CD1c-positive myeloid dendritic cell (primary cell): ENCODE data around the gene LPAR5.

Experiments
- DNase-seq: peaks from one replicate; pipeline ENCODE4 v3.0.0-alpha.2; 2016; ENCODE audit errors: extremely low spot score

Gene LPAR5

DNA sequence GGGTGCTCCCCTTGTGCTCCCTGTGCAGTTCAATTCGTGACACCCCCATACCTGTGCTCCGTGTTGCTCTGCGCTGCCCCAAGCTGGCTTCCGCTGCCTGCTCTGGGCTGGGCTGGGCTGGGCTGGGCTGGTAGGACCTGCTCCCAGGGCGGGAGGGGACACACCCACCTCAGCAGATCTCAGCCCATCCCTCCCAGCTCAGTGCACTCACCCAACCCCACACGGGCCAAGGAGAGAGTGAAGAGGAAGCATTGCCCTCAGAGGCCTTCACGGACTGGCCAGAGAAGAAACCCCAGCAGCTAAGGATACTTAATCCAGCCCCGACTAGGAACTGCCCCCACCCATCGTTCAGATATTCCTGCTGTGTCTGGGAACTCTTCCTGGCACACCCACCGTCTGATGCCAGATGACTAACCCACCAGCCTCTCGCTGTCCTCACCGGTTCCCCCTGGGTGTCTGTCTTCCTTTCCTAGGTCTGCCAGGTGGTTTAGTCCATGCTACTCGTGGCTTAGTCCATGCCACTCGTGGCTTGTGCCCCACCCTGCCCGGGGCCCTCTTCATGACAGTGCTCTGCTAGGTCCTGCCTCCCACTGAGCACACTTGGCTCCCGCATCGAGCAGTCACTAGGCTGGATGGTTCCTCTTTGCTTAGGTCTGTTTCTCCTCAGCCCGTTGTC lies at the start of gene LPAR5:
TSS of gene LPAR5 (minus strand) at position 104 of the 676 bp plus-strand sequence. CDS start 14,711 bp downstream, outside the sequence.
- peak; percentile 71 for DNase-seq

DNA sequence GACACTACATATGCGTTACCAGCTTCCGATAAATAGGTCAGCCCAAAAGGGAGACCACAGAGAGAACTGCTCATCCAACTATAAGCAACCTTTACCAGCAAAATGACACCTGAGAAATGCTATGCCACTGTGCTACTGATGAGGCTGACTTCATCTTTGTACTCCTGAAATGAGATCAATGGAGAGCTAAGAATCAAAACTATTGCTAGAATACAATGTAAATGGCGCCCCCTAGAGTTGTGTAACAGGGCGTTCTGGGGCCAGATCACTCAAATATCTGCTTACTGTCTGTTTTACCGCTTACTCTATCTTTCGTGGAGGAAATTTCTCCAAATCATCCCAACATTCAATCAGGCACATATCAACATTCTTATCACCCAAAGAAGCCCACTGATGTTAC lies 48.9 kb upstream of the LPAR5 start:
- peak; percentile 76 for DNase-seq

DNA sequence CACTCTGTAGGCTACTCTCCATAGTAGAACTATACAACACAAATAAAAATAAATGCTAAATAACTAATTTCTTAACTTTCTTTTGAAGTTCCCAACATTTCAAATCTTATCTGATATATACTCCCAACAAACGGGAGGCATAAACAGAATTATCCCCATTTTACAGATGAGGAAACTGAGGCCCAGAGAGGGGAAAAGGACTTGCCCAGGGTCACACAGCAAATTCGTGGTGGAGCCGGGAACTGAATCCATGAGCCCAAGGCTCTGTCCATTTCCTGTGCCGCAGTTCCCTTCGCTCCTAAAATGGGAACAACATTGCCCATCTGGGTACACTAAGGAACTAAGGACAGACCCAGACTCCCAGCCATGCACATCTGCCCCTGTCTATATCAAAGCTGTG lies 41.2 kb upstream of the LPAR5 start:
- DNase-seq, result no peak

DNA sequence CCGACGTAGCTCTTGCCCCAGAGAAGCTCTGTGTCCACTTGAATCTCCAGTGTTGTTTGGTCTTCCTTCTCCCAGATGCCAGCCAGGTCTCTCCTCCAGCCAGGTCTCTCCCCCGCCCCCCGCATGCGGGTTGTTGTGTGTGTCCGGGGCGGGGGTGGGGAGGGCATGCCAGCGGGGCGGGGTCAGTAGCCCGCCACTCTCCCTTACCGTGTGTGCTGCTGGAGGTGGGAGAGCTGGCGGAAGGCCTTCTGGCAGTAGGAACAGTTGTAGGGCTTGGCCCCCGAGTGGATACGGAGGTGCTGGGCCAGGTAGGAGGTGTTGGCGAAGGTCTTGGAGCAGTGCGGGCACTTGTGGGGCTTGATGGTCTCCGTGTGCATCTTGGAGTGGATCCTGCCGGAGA lies 36.4 kb upstream of the LPAR5 start:
- DNase-seq, result no peak

DNA sequence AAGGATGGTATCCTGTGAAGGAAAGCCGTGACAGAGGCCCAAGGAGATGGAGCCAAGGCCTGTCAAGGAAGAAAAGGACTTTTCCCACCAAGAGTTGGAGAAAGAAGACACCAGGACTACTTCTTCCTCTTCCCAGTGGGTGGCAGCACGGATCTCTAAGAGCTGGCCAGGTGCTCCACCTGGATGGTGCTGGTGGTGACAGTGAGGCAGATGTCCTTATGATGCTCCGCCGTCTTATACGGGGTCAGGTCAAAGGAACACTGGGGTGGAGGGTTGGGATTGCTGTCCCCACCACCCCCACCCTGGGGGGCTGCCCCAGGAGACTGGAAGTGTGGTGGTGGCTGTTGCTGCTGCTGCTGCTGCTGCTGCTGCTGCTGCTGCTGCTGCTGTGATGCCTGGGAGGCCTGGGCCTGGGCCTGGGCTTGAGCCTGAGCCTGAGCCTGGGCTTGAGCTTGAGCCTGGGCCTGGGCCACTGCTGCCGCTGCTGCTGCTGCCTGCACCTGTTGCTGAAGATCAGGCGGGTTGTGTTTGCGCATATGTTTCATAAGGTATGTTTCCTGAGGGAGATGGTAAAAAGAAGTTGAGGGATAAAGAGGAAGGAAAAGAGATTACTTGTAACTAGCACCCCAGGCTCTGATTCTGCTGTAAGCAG lies 31.9 kb upstream of the LPAR5 start:
- DNase-seq, result no peak

DNA sequence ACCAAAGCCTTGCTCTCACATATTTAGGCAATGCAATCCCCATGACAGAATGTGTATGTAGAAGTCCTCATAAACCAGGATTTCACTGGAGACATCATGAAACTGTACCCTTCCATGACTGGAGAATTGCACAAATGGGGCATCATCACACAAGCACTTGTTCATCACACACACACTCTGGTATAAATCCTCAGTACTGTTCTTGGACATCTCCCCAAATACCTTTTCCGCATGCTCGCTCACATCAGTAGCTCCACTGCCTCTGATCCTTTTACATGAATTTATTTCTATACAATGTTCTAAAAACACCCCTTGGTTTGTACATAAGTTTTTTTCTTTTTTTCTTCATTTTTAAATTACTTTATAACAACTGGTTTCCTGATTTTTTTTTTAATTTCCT lies 30.5 kb upstream of the LPAR5 start:
- DNase-seq, result no peak

DNA sequence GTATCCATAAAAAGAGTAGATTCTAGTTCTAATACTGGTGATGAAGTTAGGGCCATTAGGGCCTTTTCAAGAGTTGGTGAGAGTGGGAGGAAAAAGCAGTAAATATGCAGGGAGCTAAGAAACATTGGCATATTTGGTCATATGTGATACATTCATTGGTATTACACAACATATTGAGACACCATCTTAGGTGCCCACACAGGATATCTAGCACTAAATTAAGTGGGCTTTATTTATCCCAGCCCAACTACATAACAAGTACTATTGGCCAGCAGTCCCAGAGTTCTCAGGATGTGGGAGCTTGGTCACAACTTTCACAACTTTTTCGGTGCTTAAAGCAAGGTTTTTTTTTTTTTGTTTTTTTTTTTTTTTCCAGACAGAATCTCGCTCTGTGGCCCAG lies 29.1 kb upstream of the LPAR5 start:
- peak; percentile 22 for DNase-seq

- peak; percentile 100 for DNase-seq
These were observed 27.4 kb upstream of the LPAR5 start, which contains the start of gene ING4 for GRCh38 chr12:6662906-6663742. TSS of gene ING4 (minus strand) at chr12:6663119. CDS start at chr12:6663101, 18 bp downstream.

DNA sequence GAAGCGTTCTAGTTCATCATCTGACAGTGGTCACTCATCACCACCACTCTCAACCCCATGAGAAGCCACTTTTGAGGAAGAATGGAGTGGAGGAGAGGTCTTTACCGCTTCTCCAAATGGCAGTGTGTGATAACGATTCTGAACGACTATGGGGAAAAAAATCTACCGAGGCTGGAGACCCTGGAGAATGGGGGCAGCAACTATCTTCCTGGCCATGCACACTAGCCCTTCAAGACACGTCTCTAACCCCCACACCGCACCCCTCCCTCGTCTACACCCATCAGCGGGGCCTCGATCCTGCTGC lies 26.8 kb upstream of the LPAR5 start:
- DNase-seq, result no peak

GRCh38 chr12:6653987-6654386 lies 18.2 kb upstream of the LPAR5 start:
- no peak for DNase-seq

DNA sequence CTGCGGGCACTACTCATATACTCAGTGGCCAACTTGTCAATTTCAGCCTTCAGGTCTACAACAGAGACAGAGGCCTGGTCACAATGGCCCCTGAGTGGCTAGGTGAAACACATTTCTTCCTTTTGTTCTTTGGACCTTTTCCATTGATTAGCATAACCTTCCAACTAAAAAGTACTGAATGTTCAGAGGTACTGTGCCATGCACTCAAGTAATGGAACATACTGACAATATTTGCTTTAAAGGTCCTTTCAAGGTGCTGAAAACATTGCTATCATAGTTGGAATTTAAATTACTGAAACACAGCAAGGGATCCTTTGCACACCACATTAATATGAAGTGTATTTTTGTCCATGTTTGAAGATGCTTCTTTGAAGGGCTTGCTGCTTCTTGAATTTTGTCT lies 17.6 kb upstream of the LPAR5 start:
- DNase-seq, result no peak

DNA sequence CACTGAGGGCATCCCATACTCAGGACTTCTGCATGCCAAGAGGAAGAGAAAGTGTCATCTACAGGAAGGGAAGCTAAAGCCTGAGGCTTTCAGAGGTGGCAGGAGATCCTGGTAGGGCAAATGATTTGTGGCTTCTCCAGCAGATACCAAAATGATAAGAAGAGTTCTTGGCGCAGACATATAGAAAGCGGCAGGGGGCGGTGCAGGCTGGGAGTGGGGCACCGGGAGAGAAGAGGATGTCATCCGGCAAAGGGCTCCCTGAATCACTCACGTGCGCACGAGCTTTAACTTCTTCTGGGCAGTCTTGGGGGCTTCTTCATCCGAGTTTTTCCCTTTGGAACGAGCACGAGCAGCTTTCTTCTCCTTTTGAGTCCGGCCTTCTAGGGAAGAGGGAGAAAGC lies 16.6 kb upstream of the LPAR5 start:
- no peak for DNase-seq

GRCh38 chr12:6650832-6651231 lies 15.1 kb upstream of the LPAR5 start:
- no peak for DNase-seq

- DNase-seq, result peak; percentile 81
These were observed 11.4 kb upstream of the LPAR5 start, which contains the start of gene ACRBP for GRCh38 chr12:6647083-6647604. TSS of gene ACRBP (minus strand) at chr12:6647432. CDS start at chr12:6647366, 66 bp downstream.

DNA sequence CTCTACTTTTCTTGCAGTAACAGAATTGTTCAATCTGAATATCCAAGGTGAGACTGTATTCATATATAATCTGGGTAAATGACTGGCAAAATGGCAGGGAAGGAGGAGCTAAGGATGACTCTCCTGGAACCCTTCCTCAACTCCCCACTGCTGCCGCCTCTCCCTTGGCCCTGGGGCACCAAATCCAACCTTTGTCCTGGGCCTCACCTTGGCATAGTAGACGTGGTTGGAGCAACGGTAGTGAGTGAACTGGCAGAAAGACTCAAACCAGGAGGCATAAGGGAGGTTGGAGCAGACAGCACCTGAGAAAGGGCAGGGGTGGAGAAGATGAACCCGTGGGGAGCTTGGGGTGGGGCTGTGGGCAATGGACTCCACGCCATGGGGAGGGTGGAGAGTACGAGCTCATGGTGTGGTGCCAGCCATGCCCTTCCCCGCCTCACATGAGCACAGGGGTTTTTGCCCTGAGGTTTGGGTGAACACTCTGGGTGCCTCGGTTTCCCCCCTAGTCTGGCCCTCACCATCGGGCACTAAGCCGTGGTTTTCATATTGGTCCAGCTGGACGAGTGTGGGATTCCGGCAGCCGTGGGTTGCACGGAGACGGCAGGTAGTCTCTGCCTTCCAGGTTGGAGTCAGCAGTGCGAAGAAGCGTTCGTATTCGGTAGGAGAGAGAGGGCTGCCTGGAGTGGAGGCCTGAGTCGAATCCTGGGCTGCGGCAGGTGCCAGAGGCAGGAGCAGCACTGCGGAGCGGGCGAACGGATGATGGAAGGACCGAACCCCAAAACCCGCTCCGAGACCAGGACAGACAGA lies 10.7 kb upstream of the LPAR5 start:
- DNase-seq, result no peak

DNA sequence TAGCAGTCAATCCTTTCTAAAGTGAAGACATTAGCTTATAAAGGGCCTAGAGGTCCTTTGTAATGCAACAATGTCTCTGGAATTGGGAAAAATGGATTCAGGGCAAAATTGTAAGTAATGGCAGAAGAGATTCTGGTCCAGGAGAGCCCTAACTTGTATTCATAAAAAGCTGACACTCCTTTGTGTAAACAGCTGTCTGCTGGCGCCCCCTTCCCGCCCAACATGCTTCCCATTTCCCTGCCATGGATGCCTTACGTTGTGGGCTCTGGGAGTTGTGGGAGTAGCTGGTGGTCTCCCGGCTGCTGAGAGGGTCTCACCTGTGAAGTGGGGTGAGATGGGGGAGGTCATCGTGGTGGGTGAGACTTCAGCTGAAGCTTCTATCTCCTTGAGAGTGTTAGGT lies 9.1 kb upstream of the LPAR5 start:
- DNase-seq, result no peak

DNA sequence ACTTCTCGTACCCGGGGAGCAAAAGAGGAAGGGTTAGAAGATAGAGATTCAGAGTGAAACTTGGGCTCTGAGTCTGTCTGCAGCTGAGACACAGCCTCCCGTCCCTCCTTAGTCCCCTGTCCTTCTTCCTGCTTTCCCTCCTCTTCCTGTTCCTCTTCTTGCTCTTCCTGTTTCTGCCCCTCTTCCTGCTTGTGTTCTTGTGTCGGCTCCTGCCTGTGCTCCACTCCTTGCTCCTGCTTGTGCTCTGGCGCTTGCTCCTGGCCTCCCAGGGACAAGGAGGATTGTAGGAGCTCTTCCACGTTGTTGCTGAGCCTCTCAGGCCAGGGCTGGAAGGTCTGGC lies 8.5 kb upstream of the LPAR5 start:
- DNase-seq, result peak; percentile 93

GRCh38 chr12:6643569-6644256 lies 8.0 kb upstream of the LPAR5 start:
- peak; percentile 90 for DNase-seq

- no peak for DNase-seq
These were observed 5.4 kb upstream of the LPAR5 start for GRCh38 chr12:6641131-6641530.

DNA sequence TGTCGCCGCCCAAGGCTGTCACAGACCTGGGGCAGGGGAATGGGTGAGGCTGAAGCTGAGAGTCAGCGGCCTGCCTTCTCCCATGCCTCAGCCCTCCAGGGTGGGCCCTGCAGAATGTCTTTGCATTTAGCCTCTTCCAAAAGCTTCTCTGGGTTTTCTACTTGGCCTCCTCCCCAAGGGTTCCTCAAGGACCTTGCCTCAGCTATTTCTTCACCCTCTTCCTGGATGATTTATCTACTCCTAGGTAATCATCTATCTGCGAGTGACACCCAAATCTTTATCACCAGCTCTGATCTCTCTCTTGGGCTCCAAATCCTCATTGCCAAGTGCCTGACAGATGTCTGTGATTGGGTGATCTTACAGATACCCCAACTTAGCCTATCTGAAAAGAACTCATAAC lies 4.7 kb upstream of the LPAR5 start:
- no peak for DNase-seq

DNA sequence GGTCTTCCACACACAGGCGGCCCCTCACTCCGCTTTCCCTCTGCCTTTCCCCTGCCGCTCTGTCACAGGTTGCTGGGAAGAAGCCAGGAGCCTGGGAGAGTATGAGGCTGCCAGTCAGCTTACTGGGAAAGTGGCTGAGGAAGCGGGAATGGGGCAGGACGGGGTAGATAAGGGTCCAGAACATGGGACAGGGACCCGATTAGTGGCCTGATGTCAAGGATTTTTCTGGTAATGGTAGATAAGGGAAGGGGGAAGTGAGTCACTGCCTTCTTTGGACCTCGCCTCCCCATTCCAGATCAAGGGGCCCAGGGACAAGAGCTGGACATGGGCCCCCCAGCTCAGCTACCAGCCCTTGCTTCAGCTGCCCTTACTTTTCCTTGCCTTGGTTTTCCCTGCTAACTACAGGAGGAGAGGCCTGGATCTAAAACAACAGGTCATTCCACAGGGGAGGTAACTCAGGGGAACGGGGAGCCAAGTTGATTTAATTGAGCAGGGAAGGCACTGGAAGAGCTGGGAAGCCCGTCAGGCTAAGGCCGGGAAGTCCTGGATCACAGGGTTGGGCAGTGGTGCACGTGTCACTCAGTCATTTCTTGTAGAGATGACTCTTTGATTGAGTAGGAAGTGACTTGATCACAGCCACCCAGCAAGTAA lies 3.5 kb upstream of the LPAR5 start:
- peak; percentile 33 for DNase-seq
